GM12878 (cell line): Measurements from ENCODE around the gene GNPTG. TPM values are rescaled to one million over a fixed set of nuclear protein-coding genes. Genes with fewer than 3 reads are reported as not detected.

Experiments used
- ATAC-seq: fragments of 200-7000 bp; cut with Tn5 transposase; 3 replicates; pipeline ENCODE4 v1.9.1; 2020; ENCODE audit warnings: mild to moderate bottlenecking, moderate library complexity
- BruUV-seq: library from RNA; stranded (reverse); fragments of 400-500 nt; replicated peaks from 2 replicates; lab custom pipeline; 2021; lab: Mats Ljungman, UMichigan
- CTCF ChIA-PET: fragments of 300-600 bp; sonication (Branson Sonifier 250); formaldehyde crosslinking; extraction: SDS; loops from one replicate; lab custom pipeline; 2021; ENCODE audit warnings: inconsistent platforms; lab: Yijun Ruan, JAX
- POLR2A ChIA-PET: fragments of 350-600 bp; formaldehyde crosslinking; extraction: SDS; loops from one replicate; lab custom pipeline; 2021; ENCODE audit warnings: inconsistent platforms; lab: Charles Lee
- RAD21 ChIA-PET: fragments of 300-600 bp; sonication (Branson Sonifier 250); formaldehyde crosslinking; loops from one replicate; lab custom pipeline; 2023; ENCODE audit warnings: antibody characterized with exemption; ENCODE audit not compliant: unreplicated experiment; lab: Charles Lee
- SMC1A ChIA-PET: fragments of 300-600 bp; sonication (Branson Sonifier 250); formaldehyde crosslinking; loops from one replicate; lab custom pipeline; 2023; ENCODE audit not compliant: unreplicated experiment, uncharacterized antibody; lab: Charles Lee
- DNase-seq: peaks from one replicate; pipeline ENCODE4 v3.0.0-alpha.2; 2011; ENCODE audit warnings: low read depth, low spot score
- FAIRE-seq: peaks from 3 replicates; lab custom pipeline; 2011; peaks lifted over from hg19 to GRCh38; lab: Jason Lieb, UNC
- H2AFZ ChIP-seq: 2 replicates; pipeline ENCODE4 v1.6.0; 2011; ENCODE audit warnings: low read depth, low read length, control low read depth; ENCODE audit not compliant: control insufficient read depth
- H3K27ac ChIP-seq: 2 replicates; pipeline ENCODE4 v1.5.1; 2011; ENCODE audit warnings: control low read depth; ENCODE audit not compliant: control insufficient read depth, insufficient read depth
- H3K27me3 ChIP-seq, 2 experiments: replicated peaks in 1 of 2; 2 replicates each; pipeline versions ENCODE4 v1.6.0 to v1.6.1; 2011; ENCODE audit warnings: low read length in 1 of 2; ENCODE audit not compliant: control insufficient read depth in 2 of 2, insufficient read depth in 2 of 2
- H3K36me3 ChIP-seq, 2 experiments: 2 replicates each; pipeline ENCODE4 v1.5.1; 2011; ENCODE audit warnings: low read length in 1 of 2; ENCODE audit not compliant: control insufficient read depth in 2 of 2, insufficient read depth in 2 of 2
- H3K4me1 ChIP-seq: 2 replicates; pipeline ENCODE4 v1.6.1; 2011; ENCODE audit warnings: mild to moderate bottlenecking, low read length, moderate library complexity, mixed read lengths; ENCODE audit not compliant: control insufficient read depth, insufficient read depth
- H3K4me2 ChIP-seq: 2 replicates; pipeline ENCODE4 v1.6.0; 2011; ENCODE audit warnings: control low read depth; ENCODE audit not compliant: control insufficient read depth, insufficient read depth
- H3K4me3 ChIP-seq: fragments of 200-600 bp; sonication (generic); 2 replicates; pipeline ENCODE4 v1.5.1; 2016
- H3K79me2 ChIP-seq: 2 replicates; pipeline ENCODE4 v1.6.0; 2011; ENCODE audit warnings: low read length; ENCODE audit not compliant: control insufficient read depth, insufficient read depth
- H3K9ac ChIP-seq: 2 replicates; pipeline ENCODE4 v1.8.0; 2011; ENCODE audit warnings: low read length, control low read depth, mixed read lengths; ENCODE audit not compliant: control insufficient read depth, insufficient read depth
- H3K9me3 ChIP-seq: replicated peaks from 3 replicates; pipeline ENCODE4 v1.5.1; 2011; ENCODE audit warnings: mild to moderate bottlenecking, low read length; ENCODE audit not compliant: control insufficient read depth, insufficient read depth
- H4K20me1 ChIP-seq: 2 replicates; pipeline ENCODE4 v1.6.0; 2011; ENCODE audit not compliant: control insufficient read depth, insufficient read depth
- BCL3 ChIP-seq: IDR thresholded peaks from 2 replicates; pipeline ENCODE4 v1.6.1; 2011; ENCODE audit warnings: borderline replicate concordance, low read depth, mild to moderate bottlenecking, moderate library complexity, low read length; ENCODE audit not compliant: insufficient read depth, poor library complexity, severe bottlenecking
- CHD1 ChIP-seq: IDR thresholded peaks from 2 replicates; pipeline ENCODE4 v1.6.1; 2012; ENCODE audit warnings: low read depth, low read length, improper control_type of control experiment
- E2F8 ChIP-seq: fragments of 450-650 bp; IDR thresholded peaks from 2 replicates; pipeline ENCODE4 v1.6.1; 2018; ENCODE audit warnings: mild to moderate bottlenecking, low read depth, moderate library complexity; ENCODE audit not compliant: partially characterized antibody
- GATAD2B ChIP-seq: fragments of 450-650 bp; conservative IDR thresholded peaks from 2 replicates; pipeline ENCODE4 v1.6.1; 2017; ENCODE audit warnings: low read depth, mild to moderate bottlenecking, moderate library complexity
- KLF5 ChIP-seq: fragments of 450-650 bp; IDR thresholded peaks from 2 replicates; pipeline ENCODE4 v1.6.1; 2014; ENCODE audit warnings: mild to moderate bottlenecking; ENCODE audit not compliant: partially characterized antibody
- TBL1XR1 ChIP-seq: IDR thresholded peaks from 2 replicates; pipeline ENCODE4 v1.6.1; 2012; ENCODE audit warnings: low read depth, low read length, improper control_type of control experiment
- ZNF274 ChIP-seq: IDR thresholded peaks from one replicate; pipeline ENCODE4 v1.8.0; 2011; ENCODE audit not compliant: insufficient read length, insufficient read depth
- ZZZ3 ChIP-seq: IDR thresholded peaks from 2 replicates; pipeline ENCODE4 v1.6.1; 2011; ENCODE audit warnings: low read depth; ENCODE audit not compliant: control insufficient read depth, insufficient read length
- WGBS: methylation state at CpG from one replicate; pipeline ENCODE4 v1.1.6; 2016; ENCODE audit warnings: low lambda C conversion rate; ENCODE audit not compliant: insufficient replicate concordance, insufficient coverage; ENCODE audit errors: missing lambda C conversion rate; 5-methylcytosine and 5-hydroxymethylcytosine counted together
- in situ Hi-C: fragments of 300-500 bp; cut with MboI; formaldehyde crosslinking; loops from 9 replicates; pipeline ENCODE4 v1.14.3; 2018; ENCODE audit warnings: mixed read lengths
- intact Hi-C: fragments of 100-400 bp; cut with micrococcal nuclease; formaldehyde crosslinking; loops from one replicate; pipeline ENCODE4 v1.14.2; 2022; ENCODE audit not compliant: unreplicated experiment
- polyA plus RNA-seq, 11 experiments: library from polyadenylated mRNA; depleted of rRNA in 4 of 11; unstranded in 6 of 11; stranded (reverse) in 5 of 11; fragments of >200 nt; fragmentation: Nextera tagmentation in 4 of 11; fragmentation: Illumina TruSeq in 1 of 11; extraction: Ambion mirVana in 4 of 11; extraction: Trizol in 1 of 11; gene quantifications; 1 replicate in 1 of 11; 2 replicates in 10 of 11; pipeline versions ENCODE4 v1.2.1 to v1.2.3, GENCODE V29; 2011 to 2016; ENCODE audit warnings: inconsistent platforms in 2 of 11, missing spikeins in 2 of 11, low read depth in 1 of 11
- total RNA-seq, 4 experiments: library from RNA; depleted of rRNA in 3 of 4; stranded (reverse); fragments of >200 nt in 3 of 4; fragmentation: Illumina TruSeq in 1 of 4; extraction: Trizol in 1 of 4; gene quantifications; 2 replicates each; pipeline versions ENCODE4 v1.2.1 to v1.2.3, GENCODE V29; 2013 to 2021

The GNPTG gene
- total and polyA plus RNA-seq, 10 of the 15 experiments (the other 5 are each of a cell fraction or from before 2014, with no cell fraction given): 0.80 to 32.6 (median 20.9) TPM

GRCh38 chr16:1334739-1335138 is 17.0 kb upstream of the GNPTG start:
- POLR2A ChIA-PET: no interaction called here

GRCh38 chr16:1335211-1335971 is 16.3 kb upstream of the GNPTG start:
- Histone ChIP-seq H3K27me3 (peaks cover 5 to 14% of the 10 kb centered on the region in 2 experiments; a peak in 3 of 4 replicates), H3K9ac (no peak overlapping the region), H3K4me1 (peaks cover 9% of the 10 kb centered on the region; the same call in 1 of the 2 replicates), H3K9me3 (peaks cover under 1% of the 10 kb centered on the region; the same call in 2 of the 3 replicates), H3K79me2 (no peaks in the 10 kb centered on the region), H3K4me2 (no peak overlapping the region), H4K20me1 (no peaks in the 10 kb centered on the region), H3K4me3 (no peak overlapping the region), H2AFZ (no peak overlapping the region), H3K36me3 (no peaks in the 10 kb centered on the region), H3K27ac (no peak overlapping the region)
- SMC1A ChIA-PET: no interaction called here
- RAD21 ChIA-PET: no interaction called here
- BruUV-seq: no TSS peak
- in situ Hi-C loops (no loop called here), intact Hi-C loops (no loop called here)
- DNase-seq (no peak), ATAC-seq (peak; percentile 12; the same call in 2 of the 3 replicates), FAIRE-seq (no peak)
- CTCF ChIA-PET: no interaction called here
- POLR2A ChIA-PET: no interaction called here
- WGBS: 20% methylated on average over 16 of the region's 16 CpGs
- TF ChIP-seq E2F8 (no peak), KLF5 (no peak), ZZZ3 (no peak), CHD1 (no peak), TBL1XR1 (no peak)

More at GRCh38 chr16:1334739-1335138, 17.0 kb upstream of the GNPTG start:
- Histone ChIP-seq H3K4me1 (peaks cover 9% of the 10 kb centered on the region; the same call in 1 of the 2 replicates), H3K27ac (no peak overlapping the region), H3K27me3 (peaks cover 5 to 14% of the 10 kb centered on the region in 2 experiments; a peak in 3 of 4 replicates), H3K9ac (no peak overlapping the region), H3K4me2 (no peak overlapping the region), H2AFZ (no peak overlapping the region), H4K20me1 (no peaks in the 10 kb centered on the region), H3K9me3 (peaks cover 2% of the 10 kb centered on the region; the same call in 2 of the 3 replicates), H3K36me3 (no peaks in the 10 kb centered on the region), H3K4me3 (no peak overlapping the region), H3K79me2 (no peaks in the 10 kb centered on the region)
- CTCF ChIA-PET: no interaction called here
- intact Hi-C loops: no loop called here
- in situ Hi-C loops: no loop called here
- BruUV-seq: no TSS peak
- FAIRE-seq: no peak
- RAD21 ChIA-PET: no interaction called here
- 0% methylated on average over 9 of the region's 9 CpGs for WGBS
- no peak for TF ChIP-seq GATAD2B
- TF ChIP-seq BCL3: no peak
- no peak for TF ChIP-seq ZNF274
- SMC1A ChIA-PET: no interaction called here
- no peak for ATAC-seq
- DNase-seq: no peak
